ENCODE results near the gene USP48.
A peak's percentile ranks its signal among the peaks of the same experiment; 100 is the strongest.
"Not testable (repeated sequence)": the region's sequence is repeated elsewhere in the genome, so short reads cannot be mapped to it uniquely, and the experiment has no call there.

The USP48 gene

DNA sequence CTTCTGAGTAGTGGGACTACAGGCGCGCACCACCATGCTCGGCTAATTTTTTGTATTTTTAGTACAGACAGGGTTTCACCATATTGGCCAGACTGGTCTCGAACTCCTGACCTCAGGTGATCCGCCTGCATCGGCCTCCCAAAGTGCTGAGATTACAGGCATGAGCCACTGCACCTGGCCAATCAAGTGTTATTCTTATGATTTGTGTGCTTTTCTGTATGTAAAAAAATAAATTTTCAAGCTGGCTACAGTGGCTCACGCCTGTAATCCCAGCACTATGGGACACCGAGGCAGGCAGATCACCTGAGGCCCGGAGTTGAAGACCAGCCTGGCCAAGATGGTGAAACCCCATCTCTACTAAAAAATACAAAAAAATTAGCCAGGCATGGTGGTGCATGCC, 12.3 kb downstream of the USP48 start:
- H3K36me3 Mint-ChIP-seq, result peaks cover 17% of the 10 kb centered on the region
- H3K4me1 Mint-ChIP-seq, result peaks cover 56% of the 10 kb centered on the region
- H3K27ac Mint-ChIP-seq, H3K9me3 Mint-ChIP-seq, H3K27me3 Mint-ChIP-seq, H3K4me3 Mint-ChIP-seq, ATAC-seq: not testable (repeated sequence)

DNA sequence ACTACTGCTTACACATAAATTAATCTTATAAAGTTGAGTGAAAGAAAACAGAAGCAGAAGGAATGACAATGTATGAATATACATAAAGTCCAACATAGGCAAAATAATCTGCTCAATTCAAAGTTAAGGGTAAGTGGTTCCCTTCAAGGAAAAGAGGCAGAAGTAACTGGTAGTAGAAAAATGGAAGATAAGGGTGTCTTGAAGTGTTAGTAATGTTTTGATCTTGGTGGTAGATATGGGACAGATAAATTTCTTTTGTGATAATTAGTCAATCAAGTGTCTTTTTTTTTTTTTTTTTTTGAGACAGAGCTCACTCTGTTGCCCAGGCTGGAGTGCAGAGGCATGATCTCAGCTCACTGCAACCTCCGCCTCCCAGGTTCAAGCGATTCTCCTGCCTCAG, 12.7 kb downstream of the USP48 start:
- Mint-ChIP-seq H3K36me3 (peaks cover 17% of the 10 kb centered on the region), H3K27me3 (no peaks in the 10 kb centered on the region), H3K4me3 (no peak overlapping the region), H3K4me1 (peaks cover 58% of the 10 kb centered on the region), H3K9me3 (no peaks in the 10 kb centered on the region), H3K27ac (no peak overlapping the region)
- ATAC-seq, result no peak

DNA sequence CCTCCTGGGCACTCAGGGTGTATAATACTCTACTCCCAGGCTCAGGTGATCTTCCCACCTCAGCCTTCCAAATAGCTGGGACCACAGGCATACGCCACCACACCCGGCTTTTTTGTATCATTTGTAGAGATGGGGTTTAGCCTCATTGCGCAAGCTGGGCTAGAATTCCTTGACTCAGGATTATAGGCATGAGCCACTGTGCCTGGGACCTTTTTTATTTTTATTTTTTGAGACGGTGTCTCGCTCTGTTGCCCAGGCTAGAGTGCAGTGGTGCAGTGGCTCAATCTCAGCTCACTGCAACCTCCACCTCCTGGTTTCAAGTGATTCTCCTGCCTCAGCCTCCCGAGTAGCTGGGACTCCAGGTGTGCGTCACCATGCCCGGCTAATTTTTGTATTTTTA, 15.8 kb downstream of the USP48 start:
- H3K27me3 Mint-ChIP-seq, ATAC-seq, H3K9me3 Mint-ChIP-seq, H3K4me3 Mint-ChIP-seq, H3K27ac Mint-ChIP-seq: not testable (repeated sequence)
- peaks cover 13% of the 10 kb centered on the region for H3K36me3 Mint-ChIP-seq
- H3K4me1 Mint-ChIP-seq, result peaks cover 65% of the 10 kb centered on the region

DNA sequence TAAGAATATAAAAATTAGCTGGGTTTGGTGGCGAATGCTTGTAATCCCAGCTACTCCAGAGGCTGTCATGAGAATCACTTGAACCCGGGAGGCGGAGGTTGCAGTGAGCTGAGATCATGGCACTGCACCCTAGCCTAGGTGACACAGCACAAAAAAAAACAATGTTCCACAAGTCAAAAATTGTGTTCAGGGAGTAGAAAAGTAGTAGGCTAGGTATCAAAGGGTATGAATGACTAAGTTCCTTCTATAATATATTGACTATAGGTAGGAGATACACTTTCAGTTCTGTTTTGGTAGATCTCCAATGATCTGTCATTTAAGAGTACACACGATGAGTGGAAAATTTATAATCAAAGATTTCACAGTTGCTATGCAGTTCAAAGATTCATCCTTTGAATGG, 16.7 kb downstream of the USP48 start:
- peak; percentile 55 for ATAC-seq
- no peaks in the 10 kb centered on the region for H3K9me3 Mint-ChIP-seq
- H3K4me3 Mint-ChIP-seq, result no peak overlapping the region
- H3K4me1 Mint-ChIP-seq, result peaks cover 71% of the 10 kb centered on the region
- H3K27me3 Mint-ChIP-seq, result no peaks in the 10 kb centered on the region
- peaks cover 13% of the 10 kb centered on the region for H3K36me3 Mint-ChIP-seq
- H3K27ac Mint-ChIP-seq, result peak overlapping the region; percentile 62

DNA sequence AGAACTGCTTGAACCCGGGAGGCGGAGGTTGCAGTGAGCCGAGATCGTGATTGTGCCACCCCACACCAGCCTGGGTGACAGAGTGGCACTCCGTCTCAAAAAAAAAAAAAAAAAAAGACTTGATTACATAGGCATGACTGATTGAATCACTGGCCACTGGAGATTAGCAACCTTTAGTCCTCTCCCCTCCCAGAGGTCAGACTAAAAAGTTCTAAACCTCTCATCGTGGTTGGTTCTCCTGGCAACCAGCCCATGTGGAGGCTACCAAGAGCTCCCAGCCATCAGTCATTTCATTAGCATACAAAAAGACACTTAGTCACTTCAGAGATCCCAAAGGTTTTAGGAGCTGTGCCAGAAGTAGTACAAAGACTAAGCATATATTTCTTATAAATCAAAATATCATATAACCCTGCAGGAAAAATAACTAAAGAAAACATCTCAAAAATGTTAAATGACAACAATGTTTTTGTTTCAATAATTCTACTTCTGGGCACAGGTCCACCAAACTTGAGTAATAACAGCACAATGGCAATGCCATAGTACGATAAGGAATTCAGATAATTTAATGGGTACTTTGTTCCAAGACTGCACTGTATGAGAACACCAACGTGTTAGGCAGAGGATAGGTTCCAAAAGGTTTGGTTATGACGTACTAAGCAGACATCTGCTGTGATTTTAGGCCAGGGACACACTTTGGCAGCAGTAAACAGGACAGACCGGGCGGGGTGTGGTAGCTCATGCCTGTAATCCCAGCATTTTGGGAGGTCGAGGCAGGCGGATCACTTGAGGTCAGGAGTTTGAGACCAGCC, 18.1 kb downstream of the USP48 start:
- no peak for ATAC-seq
- no peak overlapping the region for H3K4me3 Mint-ChIP-seq

DNA sequence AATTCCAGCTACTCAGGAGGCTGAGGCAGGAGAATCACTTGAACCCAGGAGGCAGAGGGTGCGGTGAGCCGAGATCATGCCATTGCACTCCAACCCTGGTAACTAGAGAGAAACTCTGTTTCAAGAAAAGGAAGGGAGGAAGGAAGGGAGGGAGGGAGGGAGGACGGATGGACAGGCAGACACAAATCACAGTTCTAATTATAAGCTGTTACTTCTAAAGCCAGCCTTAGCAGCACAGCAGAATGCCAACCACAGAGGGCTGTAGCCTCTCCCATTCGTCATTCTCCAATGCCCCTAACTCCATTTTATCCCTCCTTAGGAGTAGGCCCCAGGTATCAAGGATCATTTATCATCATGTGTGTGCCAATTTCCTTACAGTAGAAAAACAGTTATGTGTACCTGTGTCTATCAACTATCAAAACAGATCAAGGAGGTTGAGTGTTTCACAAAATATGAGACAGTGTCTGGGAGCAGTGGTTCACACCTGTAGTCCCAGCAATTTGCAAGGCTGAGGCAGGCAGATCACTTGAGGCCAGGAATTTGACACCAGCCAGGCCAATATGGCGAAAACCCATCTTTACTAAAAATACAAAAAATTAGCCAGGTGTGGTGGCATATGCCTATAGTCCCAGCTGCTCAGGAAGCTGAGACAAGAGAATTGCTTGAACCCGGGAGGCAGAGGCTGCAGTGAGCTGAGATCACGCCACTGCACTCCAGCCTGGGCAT, 19.1 kb downstream of the USP48 start:
- Mint-ChIP-seq H3K36me3 (peaks cover 3% of the 10 kb centered on the region), H3K9me3 (no peaks in the 10 kb centered on the region), H3K27me3 (no peaks in the 10 kb centered on the region), H3K4me3 (no peak overlapping the region), H3K27ac (peak overlapping the region; percentile 87), H3K4me1 (peaks cover 73% of the 10 kb centered on the region)
- ATAC-seq, result no peak

More for the DNA sequence above, 18.1 kb downstream of the USP48 start:
- H3K4me1 Mint-ChIP-seq, result peaks cover 68% of the 10 kb centered on the region
- peaks cover 7% of the 10 kb centered on the region for H3K36me3 Mint-ChIP-seq
- H3K27ac Mint-ChIP-seq, result peak overlapping the region; percentile 17
- H3K9me3 Mint-ChIP-seq, result no peaks in the 10 kb centered on the region
- no peaks in the 10 kb centered on the region for H3K27me3 Mint-ChIP-seq

DNA sequence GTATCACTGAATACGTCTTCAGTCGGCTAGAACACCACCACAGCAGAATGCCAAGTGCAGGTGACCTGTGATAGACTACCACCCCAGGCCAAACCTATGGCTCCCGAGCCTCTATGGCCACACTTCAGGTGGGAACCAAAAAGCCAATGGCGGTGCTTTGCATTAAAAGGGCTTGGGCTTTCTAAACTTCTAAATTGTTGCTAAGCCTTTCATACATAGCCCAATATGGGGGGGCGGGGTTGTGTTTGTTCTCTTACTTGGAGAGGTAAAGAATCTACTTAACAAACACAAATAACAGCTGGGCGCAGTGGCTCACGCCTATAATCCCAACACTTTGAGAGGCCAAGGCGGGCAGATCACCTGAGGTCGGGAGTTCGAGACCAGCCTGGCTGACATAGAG, 19.7 kb downstream of the USP48 start:
- H3K27ac Mint-ChIP-seq, result peak overlapping the region; percentile 87
- no peak overlapping the region for H3K4me3 Mint-ChIP-seq

DNA sequence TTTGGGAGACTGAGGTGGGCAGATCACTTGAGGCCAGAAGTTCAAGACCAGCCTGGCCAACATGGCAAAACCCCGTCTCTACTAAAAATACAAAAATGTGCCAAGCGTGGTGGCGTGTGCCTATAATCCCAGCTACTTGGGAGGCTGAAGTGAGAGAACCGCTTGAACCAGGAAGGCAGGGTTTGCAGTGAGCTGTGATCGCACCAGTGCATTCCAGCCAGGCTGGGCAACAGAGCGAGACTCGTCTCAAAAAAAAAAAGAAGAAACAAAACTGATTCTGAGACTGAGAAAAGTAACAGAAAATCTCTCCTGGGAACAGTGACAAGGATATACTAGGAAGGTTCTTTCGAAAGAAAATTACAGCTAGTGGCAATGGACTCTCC, 20.9 kb downstream of the USP48 start:
- Mint-ChIP-seq H3K36me3 (no peaks in the 10 kb centered on the region), H3K27me3 (no peaks in the 10 kb centered on the region), H3K4me1 (peaks cover 75% of the 10 kb centered on the region), H3K27ac (peak overlapping the region; percentile 87), H3K4me3 (peak overlapping the region; percentile 59), H3K9me3 (no peaks in the 10 kb centered on the region)
- ATAC-seq, result peak; percentile 86

More for the DNA sequence above, 19.7 kb downstream of the USP48 start:
- H3K4me1 Mint-ChIP-seq, result peaks cover 73% of the 10 kb centered on the region
- no peaks in the 10 kb centered on the region for H3K27me3 Mint-ChIP-seq
- no peak for ATAC-seq
- no peaks in the 10 kb centered on the region for H3K9me3 Mint-ChIP-seq
- H3K36me3 Mint-ChIP-seq, result no peaks in the 10 kb centered on the region

DNA sequence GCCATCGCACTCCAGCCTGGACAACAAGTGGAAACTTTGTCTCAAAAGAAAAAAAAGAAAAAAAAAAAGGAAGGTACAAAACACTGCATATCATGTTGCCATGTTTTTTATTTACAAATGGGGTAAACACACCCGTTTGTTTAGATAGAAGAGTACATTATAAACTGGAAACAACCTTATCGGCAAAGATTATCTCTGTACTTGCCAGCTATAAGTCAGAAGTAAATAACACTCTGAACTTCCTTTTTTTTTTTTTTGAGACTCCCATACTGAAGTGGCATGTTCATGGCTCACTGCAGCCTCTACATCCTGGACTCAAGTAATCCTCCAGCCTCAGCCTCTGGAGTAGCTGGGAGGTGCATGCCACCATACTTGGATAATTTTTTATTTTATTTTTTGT, 21.9 kb downstream of the USP48 start:
- H3K9me3 Mint-ChIP-seq, result no peaks in the 10 kb centered on the region
- no peak overlapping the region for H3K4me3 Mint-ChIP-seq
- peak overlapping the region; percentile 44 for H3K27ac Mint-ChIP-seq
- peak; percentile 46 for ATAC-seq
- H3K4me1 Mint-ChIP-seq, result peaks cover 65% of the 10 kb centered on the region
- H3K36me3 Mint-ChIP-seq, result no peaks in the 10 kb centered on the region
- H3K27me3 Mint-ChIP-seq, result no peaks in the 10 kb centered on the region

DNA sequence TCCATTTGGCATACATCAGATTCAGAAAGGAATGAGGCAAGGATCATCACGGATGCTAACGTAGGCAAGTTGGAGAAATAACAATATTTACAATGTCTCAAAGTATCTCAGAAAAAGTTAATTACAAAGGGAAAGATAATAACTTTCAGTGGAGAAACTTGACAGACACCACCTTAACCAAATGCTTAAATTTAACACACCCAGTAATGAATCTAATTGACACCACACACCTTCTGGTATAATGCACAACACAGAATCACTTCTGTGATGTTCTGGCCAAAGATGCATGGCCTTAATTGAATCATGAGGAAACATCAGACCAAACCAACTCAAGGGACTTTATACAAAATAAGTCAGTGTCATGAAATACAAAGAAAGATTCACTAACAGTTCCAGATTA, 23.1 kb downstream of the USP48 start:
- no peak for ATAC-seq
- H3K4me3 Mint-ChIP-seq, result no peak overlapping the region
- peak overlapping the region; percentile 53 for H3K27ac Mint-ChIP-seq
- peaks cover 53% of the 10 kb centered on the region for H3K4me1 Mint-ChIP-seq
- H3K27me3 Mint-ChIP-seq, result no peaks in the 10 kb centered on the region
- H3K36me3 Mint-ChIP-seq, result peaks cover 4% of the 10 kb centered on the region
- H3K9me3 Mint-ChIP-seq, result no peaks in the 10 kb centered on the region

DNA sequence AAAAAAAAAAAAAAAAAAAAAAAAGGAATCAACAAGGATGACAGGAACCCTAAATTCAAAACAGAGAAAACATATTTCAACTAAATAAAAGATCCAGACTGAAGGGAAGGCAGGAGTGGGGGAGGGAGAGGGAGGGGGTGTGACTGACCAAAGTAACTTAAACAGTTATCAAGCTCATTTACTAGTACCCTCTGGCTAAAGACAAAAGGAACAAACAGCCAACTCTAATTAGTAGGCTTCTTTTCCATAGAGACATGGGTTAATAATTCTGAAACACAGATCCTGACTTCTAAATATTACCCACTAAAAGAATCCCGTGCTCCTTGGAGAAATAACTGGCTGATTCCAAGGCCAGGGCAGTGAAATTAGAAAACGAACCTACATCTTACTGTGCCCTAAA, 23.8 kb downstream of the USP48 start:
- no peak overlapping the region for H3K4me3 Mint-ChIP-seq
- H3K27ac Mint-ChIP-seq, result peak overlapping the region; percentile 53
- H3K4me1 Mint-ChIP-seq, result peaks cover 51% of the 10 kb centered on the region
- H3K36me3 Mint-ChIP-seq, result peaks cover 10% of the 10 kb centered on the region
- ATAC-seq, result no peak
- H3K27me3 Mint-ChIP-seq, result no peaks in the 10 kb centered on the region
- H3K9me3 Mint-ChIP-seq, result no peaks in the 10 kb centered on the region

DNA sequence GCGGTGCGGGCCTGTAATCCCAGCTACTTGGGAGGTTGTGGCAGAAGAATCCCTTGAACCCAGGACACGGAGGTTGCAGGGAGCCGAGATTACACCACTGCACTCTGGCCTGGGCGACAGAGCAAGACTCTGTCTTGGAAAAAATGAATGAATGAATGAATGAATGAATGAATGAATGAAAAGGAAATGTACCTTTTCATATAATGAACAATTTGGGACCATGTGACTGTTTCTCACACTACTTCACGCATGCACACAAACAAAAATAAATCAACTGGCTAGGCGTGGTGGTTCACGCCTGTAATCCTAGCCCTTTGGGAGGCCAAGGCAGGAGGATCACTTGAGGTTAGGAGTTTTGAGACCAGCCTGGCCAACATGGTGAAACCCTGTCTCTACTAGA, 24.3 kb downstream of the USP48 start:
- H3K9me3 Mint-ChIP-seq, result no peaks in the 10 kb centered on the region
- peak overlapping the region; percentile 53 for H3K27ac Mint-ChIP-seq
- no peak overlapping the region for H3K4me3 Mint-ChIP-seq
- H3K4me1 Mint-ChIP-seq, result peaks cover 45% of the 10 kb centered on the region
- peaks cover 10% of the 10 kb centered on the region for H3K36me3 Mint-ChIP-seq
- no peaks in the 10 kb centered on the region for H3K27me3 Mint-ChIP-seq
- no peak for ATAC-seq

DNA sequence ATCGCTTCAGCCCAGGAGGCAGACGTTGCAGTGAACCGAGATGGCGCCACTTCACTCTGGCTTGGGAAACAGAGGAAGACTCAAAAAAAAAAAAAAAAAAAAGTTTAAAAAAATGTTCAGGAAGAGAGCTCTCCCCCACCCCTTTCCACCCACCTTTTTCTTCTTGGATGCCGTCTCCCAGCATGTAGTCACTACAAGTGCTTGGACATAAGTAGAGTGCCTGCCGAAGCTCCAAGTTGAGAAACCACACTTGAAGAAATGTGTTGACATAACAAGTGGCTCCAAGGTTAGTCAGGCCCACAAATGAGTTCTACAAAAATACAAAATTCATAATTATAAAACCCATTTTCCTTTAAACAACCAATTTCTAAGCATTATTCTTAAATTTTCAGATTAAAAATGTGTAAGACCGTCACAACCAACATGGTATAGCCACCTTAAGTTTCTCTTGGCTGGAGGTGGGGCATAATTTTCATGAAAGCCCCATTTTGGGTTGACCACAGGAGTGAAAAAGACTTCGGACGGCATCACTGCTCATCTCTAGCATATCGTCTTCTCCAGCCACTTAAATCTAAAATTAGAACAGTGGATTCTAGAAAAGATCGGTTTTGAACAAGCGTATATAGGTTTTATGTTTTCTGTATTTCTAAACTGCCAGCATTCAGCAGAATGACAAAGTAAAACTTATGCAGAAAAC, 26.4 kb downstream of the USP48 start:
- no peaks in the 10 kb centered on the region for H3K9me3 Mint-ChIP-seq
- peaks cover 15% of the 10 kb centered on the region for H3K36me3 Mint-ChIP-seq
- no peaks in the 10 kb centered on the region for H3K27me3 Mint-ChIP-seq
- H3K4me3 Mint-ChIP-seq, result no peak overlapping the region
- H3K4me1 Mint-ChIP-seq, result peaks cover 25% of the 10 kb centered on the region
- no peak for ATAC-seq
- H3K27ac Mint-ChIP-seq, result no peak overlapping the region

DNA sequence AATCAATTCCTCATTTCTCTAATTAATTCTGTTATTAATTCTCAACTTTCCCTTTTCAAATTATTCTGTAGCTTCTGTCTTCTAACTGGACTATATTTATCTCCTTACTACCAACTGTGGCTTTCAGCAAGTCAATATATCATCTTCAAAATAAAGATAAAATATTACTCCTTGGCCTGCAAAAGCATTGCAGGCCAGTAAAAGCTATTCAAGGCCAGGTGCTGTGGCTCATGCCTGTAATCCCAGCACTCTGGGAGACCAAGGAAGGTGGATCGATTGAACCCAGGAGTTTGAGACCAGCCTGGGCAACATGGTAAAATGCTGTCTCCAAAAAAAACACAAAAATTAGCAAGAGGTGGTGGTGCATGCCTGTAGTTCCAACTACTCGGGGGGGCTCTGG, 27.9 kb downstream of the USP48 start:
- ATAC-seq, result no peak
- peak overlapping the region; percentile 41 for H3K27ac Mint-ChIP-seq
- no peaks in the 10 kb centered on the region for H3K9me3 Mint-ChIP-seq
- H3K36me3 Mint-ChIP-seq, result peaks cover 21% of the 10 kb centered on the region
- no peaks in the 10 kb centered on the region for H3K27me3 Mint-ChIP-seq
- peaks cover 23% of the 10 kb centered on the region for H3K4me1 Mint-ChIP-seq
- H3K4me3 Mint-ChIP-seq, result no peak overlapping the region

DNA sequence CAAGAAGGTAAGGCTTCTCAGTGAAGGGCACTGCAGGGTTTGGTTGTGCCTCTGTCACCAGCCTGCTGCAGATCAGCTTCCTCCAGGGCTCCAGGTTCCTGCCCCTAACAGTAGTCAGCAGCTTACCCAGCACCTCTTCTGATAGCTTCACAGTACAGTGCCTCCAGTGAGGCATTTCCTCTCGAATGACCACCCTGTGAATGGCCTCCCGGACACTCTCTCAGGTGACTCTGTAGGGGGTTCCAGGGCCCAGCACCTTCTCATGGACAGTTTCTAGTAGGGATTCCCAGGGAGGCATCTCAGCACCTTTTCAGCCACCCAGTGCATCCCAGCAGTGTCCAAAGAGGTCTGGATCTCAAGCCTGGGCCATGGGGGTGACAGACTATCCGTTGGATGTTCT, 28.4 kb downstream of the USP48 start:
- Mint-ChIP-seq H3K36me3 (peaks cover 25% of the 10 kb centered on the region), H3K27me3 (no peaks in the 10 kb centered on the region), H3K27ac (peak overlapping the region; percentile 41), H3K4me3 (no peak overlapping the region), H3K4me1 (peaks cover 18% of the 10 kb centered on the region), H3K9me3 (no peaks in the 10 kb centered on the region)
- ATAC-seq, result no peak
